Measurements from ENCODE around the gene ZFP82.

ZFP82 gene

GRCh38 chr19:36363845-36364244 lies 54.6 kb downstream of the ZFP82 start:
- DNase-seq = no peak
